Epithelial cell of prostate (primary cell): ENCODE results near the gene CPN1.
A peak's percentile ranks its signal among the peaks of the same experiment; 100 is the strongest.
"Not testable (repeated sequence)": the region's sequence is repeated elsewhere in the genome, so short reads cannot be mapped to it uniquely, and the experiment has no call there.

Experiments
- DNase-seq: peaks from one replicate; pipeline ENCODE4 v3.0.0-alpha.2; 2011; ENCODE audit warnings: low read depth, low spot score
- H3K27ac ChIP-seq: fragments of 450-650 bp; 2 replicates; pipeline ENCODE4 v1.5.1; 2017; ENCODE audit warnings: mild to moderate bottlenecking

The CPN1 gene

DNA sequence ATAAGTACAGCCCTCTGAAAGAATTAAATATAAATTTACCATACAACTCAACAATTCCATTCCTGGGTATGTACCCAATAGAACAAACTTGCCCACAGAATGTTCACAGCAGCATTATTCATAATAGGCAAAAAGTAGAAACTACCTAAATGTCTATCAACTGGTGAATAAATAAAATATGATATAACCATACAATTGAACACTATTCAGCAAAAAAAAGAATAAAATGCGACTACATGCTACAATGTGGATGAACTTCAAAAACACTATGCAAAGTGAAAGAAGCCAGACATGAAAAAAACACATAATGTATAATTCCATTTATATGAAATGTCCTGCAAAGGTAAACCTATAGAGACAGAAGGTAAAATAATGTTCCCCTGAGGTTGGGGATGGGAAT is 2.0 kb upstream of the CPN1 start:
- no peak overlapping the region for H3K27ac ChIP-seq
- no peak for DNase-seq

DNA sequence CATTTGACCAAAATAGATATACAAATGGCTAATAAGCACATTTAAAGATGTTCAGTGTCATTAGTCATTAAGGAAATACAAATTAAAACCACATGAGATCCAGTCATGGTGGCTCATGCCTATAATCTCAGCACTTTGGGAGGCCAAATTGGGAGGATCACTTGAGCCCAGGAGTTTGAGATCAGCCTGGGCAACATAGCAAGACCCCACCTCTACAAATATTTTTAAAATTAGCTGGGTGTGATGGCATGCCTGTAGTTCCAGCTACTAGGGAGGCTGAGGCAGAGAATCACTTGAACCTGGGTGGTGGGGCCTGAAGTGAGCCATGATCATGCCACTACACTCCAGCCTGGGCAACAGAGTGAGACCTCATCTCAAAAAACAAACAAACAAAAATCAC is 607 bp upstream of the CPN1 start:
- H3K27ac ChIP-seq, DNase-seq: not testable (repeated sequence)

DNA sequence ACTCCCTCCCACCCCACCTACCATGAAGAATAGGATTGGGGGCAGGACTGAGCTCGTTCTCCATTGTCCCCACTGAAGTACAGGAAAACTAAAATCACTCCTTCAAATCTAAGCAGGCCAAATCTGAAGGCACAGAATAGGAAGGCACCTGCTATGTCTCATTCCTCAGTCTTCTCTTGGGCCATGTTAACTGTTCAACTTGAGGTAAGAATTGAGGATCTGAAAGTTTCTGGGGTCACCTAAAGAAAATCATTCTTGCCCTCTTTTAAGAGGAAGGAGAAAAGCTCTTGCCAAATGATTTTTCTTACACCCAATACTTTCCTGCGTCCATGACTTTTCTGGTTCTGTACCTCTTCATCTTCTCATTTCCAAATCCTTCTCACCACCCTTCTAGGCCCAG is 4.9 kb downstream of the CPN1 start:
- no peak overlapping the region for H3K27ac ChIP-seq
- no peak for DNase-seq

DNA sequence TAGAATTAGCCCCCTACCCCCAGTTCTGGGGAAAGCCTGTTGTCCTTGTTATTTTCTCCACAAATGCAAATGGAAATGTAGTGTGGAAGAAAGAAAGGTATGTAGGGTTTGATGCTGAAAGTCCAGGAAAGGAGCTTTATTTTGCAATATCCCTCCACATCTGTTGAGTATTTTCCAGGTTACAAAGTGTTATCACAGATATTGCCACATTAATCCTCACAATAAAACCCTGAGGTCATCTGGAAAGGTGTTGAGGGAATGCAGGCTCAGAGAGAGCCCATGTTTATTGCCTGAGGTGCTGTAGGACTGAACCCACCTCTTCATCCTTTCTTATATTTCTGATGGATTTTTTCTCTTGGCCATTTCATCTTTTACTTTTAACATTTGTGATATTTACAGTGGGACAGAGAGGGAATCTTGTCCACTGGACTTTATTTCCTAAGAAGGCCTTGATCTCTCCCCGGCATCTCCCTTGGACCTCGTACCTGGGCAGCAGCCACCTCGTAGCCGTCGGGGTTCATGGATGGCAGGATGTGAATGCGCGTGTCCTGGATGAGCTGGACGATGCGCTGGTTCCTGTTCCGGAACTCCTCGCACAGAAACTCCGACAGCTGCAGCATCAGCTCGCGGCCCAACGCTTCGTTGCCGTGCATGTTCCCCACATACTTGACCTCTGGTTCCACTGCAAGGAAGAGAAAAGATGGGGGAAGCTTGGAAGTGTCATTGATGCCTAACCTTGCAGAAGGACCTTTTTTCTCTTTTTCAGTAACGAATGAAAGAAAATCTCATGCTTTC is 6.0 kb downstream of the CPN1 start:
- no peak overlapping the region for H3K27ac ChIP-seq
- no peak for DNase-seq

DNA sequence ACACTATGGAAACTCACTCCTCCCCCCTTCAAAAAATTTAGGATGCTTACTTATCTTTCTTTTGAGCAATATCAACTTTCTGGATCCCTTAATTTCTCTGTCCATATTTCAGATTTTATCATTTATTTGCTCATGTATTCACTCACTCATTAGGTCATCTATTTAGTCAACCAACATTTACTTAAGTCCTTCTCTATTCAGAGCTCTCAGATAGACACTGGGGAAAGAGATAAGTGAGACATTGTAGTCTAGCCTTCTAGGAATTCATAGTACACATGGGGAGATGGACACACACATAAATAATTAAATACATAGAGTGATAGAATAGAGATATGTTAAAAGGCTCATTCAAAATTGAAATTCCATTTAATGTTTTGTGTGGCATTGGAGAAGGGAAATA is 9.2 kb downstream of the CPN1 start:
- no peak for DNase-seq
- no peak overlapping the region for H3K27ac ChIP-seq

DNA sequence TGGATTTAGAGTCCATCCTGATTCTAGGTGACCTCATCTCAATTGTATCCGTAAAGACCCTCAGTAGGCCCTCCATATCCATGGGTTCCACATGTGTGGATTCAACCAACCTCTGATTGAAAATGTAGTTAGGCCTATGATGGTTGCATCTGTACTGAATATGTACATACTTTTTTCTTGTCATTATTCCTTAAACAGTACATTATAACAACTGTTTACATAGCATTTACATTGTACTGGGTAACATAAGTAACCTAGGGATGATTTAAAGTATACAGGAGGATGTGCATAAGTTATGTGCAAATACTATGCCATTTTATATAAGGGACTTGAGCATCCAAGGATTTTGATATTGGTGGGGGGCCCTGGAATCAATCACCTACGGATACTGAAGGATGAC is 10.1 kb downstream of the CPN1 start:
- no peak overlapping the region for H3K27ac ChIP-seq
- DNase-seq, result no peak

DNA sequence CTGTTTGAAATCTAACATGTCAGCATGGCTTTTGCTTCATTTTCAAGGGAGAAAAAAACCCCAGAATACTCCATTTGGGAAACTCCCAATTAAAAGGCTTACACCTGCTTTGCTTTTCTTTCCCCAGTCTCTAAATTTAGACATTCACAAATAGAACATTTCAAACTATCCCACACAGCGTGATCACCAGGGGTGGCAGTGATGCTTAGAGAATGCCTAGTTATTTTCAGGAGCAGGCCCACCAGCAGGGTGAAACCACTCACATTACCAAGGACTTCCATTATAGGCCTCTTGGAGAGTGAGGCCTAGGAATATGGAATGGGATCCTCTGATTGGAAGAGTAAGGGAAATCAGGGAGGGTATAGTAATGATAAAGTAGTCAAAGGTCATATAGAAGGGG is 14.2 kb downstream of the CPN1 start:
- H3K27ac ChIP-seq, result no peak overlapping the region
- DNase-seq, result no peak

DNA sequence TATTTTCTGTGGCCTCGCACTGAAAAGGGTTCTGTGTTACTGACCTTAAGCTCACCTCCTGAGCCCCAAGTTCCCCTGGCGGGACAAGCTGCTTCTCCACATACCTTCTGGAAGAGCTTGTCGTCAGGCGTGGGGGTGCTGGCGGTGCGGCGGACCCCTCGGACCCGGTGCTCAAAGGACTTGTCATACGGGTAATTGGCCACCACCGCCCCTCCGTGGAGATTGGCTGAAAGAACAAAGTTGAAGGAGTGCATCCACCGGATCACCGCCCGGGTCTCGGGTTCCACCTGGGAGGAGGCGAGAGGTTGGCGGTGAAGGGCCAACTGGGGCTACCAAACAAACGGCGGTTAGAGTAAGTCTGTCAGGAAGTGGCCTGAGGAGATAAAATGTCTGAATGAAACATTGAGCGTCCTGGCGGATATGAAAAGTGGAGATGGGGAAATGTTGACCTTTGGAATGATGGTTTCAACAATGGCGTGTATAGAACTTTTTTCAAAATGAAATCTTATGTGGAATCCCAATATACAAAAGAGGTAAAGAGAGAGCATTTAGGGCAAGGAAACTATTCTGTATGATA is 16.5 kb downstream of the CPN1 start:
- H3K27ac ChIP-seq, result no peak overlapping the region
- no peak for DNase-seq

DNA sequence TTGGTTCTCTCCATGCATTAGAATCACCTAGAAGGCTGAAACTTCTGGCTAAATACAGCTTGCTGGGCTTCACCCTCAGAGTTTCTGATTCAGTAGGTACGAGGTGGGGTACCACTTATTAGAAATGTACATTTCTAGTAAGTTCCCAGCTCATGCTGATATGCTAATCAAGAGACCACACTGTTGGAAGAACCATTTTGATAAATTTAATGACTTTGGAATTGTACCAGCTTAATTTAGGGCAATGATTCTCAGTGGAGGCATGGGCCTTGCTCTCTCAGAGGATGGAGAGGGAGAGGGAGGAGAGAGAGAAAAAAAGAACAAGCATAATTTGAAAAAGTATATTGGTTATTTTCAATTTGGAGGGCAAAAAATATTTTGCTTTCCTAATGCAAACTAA is 20.3 kb downstream of the CPN1 start:
- no peak for DNase-seq
- H3K27ac ChIP-seq, result no peak overlapping the region

DNA sequence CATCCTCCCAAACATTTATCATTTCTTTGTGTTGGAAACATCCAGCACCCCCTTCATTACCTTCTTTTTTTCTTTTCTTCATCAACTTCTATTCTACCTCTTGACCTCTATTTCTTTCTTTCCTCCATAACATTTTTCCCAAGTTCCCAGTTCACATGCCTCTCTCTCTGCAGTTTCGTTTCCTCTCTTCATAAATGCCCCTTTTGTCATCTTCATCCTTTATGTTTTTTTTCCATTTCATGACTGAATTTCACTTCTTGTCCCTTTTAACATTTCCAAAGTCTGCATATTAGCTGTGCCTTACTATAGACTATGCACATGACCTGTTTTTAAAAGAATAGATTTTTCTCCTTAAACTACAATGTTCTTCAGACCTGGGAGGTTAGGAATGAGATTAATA is 23.7 kb downstream of the CPN1 start:
- no peak overlapping the region for H3K27ac ChIP-seq
- DNase-seq, result no peak

DNA sequence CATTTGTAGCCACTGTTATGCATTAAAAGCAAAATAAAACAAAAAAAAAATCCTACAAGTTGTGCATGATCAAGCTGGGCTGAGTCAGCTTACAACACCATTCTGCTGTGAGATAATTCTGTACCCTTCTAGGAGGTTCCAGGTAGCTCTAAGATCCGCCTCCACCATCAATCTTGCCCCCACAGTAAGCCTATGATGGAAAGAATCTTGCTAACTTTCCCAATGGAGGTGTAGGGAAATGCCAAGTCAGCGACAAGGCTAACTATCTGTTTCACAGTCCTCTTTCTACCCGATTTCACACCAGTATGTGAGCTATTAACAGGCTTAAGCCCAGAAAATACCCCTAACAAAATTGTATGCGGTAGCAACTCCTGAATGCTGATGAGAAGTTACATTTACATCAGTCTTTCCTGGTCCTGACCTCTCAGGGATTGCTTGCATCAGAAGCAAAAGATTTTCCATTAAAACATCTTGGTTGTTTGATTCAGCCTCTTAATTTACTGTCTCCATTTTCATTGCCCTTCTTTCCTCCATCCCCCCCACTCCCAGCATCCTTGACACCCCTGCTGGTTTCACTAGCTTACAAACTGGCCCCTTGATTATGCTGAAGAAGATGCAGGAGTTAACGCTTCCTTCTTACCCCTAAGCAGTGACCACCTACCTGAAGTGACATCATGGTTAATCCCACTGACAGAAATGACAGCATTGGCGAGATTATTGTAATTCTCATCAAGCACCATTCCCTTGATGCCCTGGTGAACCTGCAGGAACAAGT is 27.8 kb downstream of the CPN1 start:
- no peak for DNase-seq
- no peak overlapping the region for H3K27ac ChIP-seq

DNA sequence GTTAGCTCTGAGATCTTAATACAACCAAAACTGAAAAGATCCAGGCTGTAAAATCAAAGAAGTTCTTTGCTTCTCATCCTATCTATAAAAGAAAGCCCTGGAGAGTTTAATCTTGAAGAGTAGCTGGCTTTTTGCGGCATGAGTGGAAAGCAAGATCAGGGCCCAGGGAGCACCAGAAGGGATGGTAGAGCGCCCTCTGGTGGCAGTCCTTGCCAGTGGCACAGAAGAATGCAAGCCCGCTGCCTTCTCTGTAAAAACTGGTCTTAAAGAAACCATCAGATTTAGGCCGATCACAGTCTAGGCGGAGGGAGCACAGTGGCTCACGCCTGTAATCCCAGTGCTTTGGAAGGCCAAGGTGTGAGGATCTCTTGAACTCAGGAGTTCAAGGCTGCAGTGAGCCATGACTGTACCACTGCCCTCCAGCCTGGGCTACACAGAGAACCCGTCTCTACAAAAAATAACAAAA is 35.6 kb downstream of the CPN1 start:
- no peak for DNase-seq
- H3K27ac ChIP-seq, result no peak overlapping the region

DNA sequence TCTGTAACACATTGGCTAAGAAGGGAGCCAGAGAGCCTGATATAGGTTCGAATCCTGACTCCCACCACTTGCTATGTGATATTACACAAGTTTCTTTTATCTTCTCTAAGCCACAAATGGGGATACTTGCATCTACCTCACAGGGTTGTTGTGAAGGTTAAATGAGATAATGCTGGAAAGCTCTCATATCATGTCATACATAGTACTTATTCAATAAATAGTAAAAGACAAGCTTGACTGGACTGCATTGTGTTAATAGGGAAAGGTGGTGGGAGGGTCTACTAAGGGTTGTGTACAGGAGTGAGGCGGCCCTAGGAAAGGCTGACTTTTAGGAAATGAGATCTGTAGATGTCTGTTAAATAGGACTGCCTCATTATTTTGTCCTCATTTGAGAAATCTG is 36.1 kb downstream of the CPN1 start:
- DNase-seq, result no peak
- H3K27ac ChIP-seq, result no peak overlapping the region

DNA sequence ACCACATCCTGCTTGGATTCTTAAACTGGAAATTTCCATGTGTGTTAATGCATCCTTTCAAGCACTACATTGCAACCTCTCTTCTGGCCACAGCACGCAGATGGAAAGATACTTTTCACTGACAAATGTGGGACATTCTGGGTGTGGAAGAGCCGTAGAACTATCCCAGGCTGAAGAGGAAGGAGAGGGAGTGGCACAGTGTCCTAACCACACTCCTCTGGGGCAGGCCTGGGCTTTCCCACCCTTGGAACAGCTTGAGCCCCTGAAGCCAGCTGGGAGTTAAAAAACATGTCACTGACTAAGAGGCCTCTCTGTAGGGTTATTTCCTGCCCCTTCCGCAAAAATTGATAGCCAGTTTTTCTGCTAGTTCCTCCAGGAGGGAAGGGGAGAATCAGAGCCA is 37.9 kb downstream of the CPN1 start:
- peak overlapping the region; percentile 94 for H3K27ac ChIP-seq
- DNase-seq, result no peak

DNA sequence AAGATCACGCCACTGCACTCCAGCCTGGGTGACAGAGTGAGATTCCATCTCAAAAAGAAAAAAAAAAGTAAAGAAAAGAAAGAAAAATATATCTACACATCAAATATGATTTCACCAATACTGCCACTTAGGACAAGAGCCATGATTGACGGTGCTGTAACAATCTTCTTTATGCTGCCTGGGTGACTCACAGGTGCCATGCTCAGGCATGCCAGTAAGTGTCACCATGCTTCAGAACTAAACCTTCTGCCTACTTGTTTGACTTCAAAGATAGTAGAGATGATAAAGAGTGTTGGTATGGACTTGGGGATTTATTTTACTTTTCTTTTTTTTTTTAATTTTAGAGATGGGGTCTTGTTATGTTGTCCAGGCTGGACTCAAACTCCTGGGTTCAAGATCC is 38.3 kb downstream of the CPN1 start:
- peak; percentile 64 for DNase-seq
- peak overlapping the region; percentile 94 for H3K27ac ChIP-seq

DNA sequence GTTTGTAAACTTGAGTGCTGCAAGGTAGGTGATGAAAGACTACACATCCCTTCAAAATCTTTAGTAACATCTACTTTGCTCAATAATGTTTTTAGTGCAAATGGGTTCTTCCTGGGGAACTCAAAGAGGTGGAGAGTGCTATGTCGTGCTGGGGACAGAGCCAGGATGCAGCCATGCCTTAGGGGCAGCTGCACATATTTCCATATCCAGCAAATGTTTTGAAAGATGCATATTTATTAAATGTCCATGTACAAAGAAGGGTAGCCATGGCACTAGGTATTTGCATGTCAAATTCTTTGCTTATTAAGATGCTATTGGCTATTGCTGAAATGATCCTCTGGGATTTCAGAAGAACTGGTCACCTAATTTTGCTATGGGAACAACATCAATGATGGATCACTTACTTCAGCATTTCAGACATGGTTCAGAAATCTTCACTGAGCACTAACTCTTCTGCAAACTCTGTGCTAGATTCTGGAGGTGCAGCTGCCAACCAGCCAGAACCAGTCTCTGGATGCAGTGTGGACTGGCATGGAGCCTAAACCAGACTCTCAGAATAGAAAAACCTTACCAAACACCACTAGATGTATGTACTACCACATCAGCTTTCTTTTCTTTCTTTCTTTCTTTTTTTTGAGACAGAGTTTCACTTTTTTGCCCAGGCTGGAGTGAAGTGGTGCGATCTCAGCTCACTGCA is 40.2 kb downstream of the CPN1 start:
- H3K27ac ChIP-seq, result no peak overlapping the region
- DNase-seq, result no peak

DNA sequence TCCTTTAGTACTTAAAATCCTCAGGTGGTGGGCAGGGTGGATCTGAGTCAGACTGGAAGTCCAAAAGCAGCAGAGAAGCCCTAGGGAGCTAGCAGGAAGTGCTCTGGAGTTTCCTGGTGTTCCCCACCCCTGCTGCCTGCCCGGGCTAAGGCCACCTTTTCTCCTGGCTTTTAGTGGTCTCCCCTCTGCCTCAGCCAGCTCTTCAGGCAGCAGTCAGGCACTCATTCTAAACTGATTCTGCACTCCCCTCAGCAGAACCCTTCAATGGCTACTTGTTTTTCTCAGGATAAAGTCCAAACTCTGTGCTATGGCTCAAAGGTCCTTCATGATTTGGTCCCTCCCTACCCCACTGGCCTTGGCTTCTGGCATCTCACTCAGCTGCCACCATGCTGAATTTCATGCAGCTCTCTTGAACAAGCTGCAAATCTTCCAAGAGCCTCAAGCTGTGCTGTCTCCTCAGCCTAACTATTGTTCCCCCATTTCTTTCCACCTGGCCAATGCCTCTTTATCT is 43.1 kb downstream of the CPN1 start:
- DNase-seq, result no peak
- peak overlapping the region; percentile 42 for H3K27ac ChIP-seq

DNA sequence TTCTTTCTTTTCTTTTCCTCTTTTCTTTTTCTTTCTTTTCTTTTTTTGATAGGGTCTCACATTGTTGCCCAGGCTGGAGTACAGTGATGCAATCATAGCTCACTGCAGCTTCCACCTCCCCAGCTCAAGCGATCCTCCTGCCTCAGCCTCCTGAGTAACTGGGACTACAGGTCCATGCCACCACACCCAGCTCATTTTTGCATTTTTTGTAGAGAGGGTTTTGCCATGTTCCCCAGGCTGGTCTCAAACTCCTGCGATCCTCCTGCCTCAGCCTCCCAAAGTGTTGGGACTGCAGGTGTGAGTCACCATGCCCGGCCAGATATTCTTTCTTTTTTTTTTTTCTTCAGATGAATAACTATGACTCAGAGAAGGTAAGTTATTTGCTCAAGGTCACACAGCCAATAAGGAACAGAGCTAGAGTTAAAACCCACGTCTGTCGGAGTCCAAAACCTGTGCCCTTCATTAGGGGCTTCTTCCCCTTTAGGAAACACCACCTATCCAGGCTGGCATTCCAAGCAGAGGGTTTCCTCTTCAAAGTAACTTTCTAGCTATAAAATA is 43.8 kb downstream of the CPN1 start:
- H3K27ac ChIP-seq, result peak overlapping the region; percentile 42
- DNase-seq, result no peak

DNA sequence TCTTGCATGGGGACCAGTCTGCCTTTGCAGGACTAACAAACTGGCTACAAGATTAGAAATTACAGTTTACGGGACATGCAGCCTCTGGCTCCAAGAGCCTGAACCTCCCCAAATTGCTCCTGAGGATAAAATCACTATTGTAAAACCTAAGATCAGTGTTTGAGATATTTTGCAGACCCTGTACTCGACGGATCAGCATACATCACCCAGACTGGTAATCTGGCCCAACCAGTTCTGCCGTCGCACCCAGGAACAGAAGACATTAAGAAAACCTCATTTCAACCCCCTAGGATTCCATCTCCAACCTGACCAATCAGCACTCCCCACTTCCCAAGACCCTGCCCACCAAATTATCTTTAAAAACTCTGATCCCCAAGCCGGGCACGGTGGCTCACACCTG is 44.8 kb downstream of the CPN1 start:
- no peak for DNase-seq

DNA sequence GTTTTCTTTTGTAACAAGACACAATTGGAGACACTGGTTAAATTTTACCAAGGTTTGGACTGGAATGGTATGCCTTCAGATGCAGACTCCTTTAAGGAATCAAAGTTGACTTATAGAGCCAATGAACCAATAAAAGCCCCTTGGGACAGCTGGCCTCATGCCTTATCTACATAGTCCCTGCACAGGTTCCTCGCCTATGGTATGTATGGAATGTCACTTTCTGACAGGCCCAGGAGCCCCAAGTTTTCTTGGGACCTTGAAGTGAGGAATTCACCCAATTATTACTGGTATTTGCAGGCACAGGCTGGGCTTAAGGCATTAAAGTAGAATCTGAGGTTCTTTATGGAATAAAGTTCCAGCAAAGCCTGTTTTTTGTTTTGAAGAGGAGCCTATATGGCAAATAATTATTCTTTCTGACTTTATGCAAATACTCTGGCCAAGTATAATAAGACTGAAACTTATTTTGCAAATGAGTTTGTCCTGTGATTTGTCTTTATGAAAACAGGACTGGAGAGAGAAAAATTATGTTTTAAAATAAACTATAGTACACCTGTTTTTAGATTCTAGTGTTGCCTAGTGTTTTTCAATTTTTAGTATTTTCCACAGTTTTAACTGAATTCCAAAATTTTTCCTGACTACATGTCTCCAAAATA is 47.8 kb downstream of the CPN1 start:
- DNase-seq, result no peak
- no peak overlapping the region for H3K27ac ChIP-seq

More for the DNA sequence above, 44.8 kb downstream of the CPN1 start:
- no peak overlapping the region for H3K27ac ChIP-seq
